NCI-H2029 (cell line): ENCODE measurements around the gene PCK2.

Experiments used
- DNase-seq: peaks from one replicate; lab custom pipeline; 2025; lab: John Stamatoyannopoulos, UW

Gene PCK2

GRCh38 chr14:24075485-24076301 lies 18.4 kb upstream of the PCK2 start:
- DNase-seq = no peak

- DNase-seq = no peak
These were observed 17.9 kb upstream of the PCK2 start for GRCh38 chr14:24076302-24076601.

- no peak for DNase-seq
These were observed 17.0 kb upstream of the PCK2 start for GRCh38 chr14:24077086-24077485.

DNA sequence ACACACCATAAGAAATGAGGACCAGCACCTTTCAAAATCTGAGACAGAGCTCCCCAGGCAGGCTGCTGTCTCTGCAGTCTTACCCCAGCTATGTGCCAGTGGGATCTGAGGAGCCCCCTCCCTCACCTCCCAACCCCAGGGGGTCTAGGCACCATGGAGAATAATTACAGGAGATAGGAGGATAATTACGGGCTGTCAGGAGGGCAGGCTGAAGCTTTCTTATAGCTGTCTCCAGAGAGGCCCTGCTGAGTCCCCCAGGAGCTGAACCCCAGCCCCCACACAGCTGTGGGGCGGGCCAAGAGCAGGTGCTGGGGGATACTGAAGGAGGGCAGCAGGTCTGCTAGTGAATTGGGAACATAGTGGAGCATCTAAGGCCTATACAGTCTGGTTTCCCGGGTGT lies 16.0 kb upstream of the PCK2 start:
- DNase-seq = no peak

DNA sequence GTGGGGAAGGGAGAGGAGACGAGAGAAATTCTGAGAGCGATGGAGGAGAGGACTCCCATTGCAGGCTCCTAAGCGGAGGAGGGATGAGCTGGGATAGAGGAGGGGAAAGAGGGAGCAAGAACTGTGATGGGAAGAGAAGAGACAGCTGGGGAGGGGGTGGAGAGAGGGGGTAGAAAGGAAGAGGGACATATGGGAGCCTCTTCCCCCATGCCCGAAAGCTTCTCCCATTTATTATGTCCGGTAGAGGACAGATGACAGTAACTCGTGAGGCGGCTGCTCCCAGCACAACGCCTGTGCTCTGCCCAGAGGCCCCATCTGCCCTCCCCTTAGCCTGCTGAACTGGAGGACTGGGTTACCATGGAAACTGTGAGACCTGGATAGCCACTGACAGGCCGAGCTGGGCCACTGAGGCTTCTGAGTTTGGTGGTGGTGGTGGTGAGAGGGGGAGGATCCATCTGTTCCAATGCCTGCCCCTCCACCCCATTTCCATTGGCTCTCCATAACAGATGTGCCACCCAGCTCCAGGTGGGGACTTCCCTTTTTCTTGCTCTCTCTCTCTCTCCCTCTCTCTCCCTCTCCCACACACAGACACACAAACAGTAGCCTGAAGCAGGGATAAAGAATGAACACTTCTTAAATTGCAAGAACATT lies 14.5 kb upstream of the PCK2 start:
- DNase-seq = no peak

GRCh38 chr14:24080142-24080530 lies 14.0 kb upstream of the PCK2 start:
- no peak for DNase-seq

GRCh38 chr14:24080888-24081738 lies 13.0 kb upstream of the PCK2 start:
- DNase-seq = no peak

DNA sequence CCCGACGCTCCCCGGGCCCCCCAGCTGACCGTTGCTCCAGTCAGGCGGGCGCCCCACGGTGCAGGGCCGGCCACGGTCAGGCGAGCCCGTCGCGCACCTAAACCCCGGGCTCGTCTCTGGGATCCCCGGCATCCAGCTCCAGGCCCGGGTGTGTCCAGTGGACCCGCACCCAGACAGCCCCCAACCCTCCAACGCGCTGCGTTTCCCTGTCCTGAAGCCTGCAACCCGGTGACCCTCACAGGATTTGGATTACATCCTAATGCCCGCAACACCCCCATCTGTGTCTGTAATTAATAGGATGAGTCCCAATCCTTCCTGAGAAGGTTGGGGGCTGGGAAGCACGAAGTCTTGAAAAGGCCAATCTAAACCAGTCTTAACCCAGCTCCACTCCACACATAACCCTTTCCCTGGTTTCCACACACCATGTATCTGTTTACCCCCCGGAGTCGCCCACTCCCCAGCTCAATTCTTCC lies 12.3 kb upstream of the PCK2 start:
- DNase-seq = no peak

- DNase-seq = no peak
These were observed 11.6 kb upstream of the PCK2 start for GRCh38 chr14:24082411-24083080.

DNA sequence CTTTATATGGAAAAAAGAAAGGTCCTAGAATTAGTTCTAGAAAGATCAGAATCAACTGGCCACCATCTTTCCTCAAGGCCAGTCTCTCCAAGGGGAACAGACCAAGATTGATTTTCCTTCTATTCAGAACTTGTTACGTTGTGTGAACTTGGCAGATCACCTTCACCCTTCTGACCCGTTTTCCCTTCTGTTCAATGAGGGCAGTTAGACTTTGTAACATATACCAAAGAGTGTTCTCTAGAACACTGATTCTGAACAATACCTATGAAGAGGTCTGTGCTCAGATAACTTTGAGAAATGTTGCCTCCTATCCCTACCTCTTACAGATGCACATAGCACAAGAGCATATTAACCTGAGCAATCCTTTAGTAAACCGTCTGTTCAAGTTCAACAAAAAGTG lies 10.6 kb upstream of the PCK2 start:
- DNase-seq = no peak

DNA sequence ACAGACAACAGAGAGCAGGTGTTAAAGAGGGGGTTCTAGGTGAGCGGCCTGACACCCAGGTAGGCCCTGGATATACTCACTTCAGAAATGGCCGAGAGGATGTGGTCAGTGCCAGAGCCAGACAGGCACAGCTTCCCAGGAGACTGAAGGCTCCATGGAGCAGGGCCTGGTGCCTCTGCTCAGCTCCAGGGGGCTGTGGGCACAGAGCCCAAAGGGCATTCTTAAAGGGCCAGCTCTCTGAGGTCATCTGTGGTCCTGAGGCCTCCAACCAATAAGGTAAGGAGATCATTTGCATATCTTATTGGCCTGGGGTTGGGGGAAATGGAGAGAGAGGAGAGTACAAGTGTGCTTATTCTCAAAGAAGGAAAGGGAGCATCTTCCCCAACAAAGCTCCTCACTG lies 9.7 kb upstream of the PCK2 start:
- no peak for DNase-seq

- DNase-seq = no peak
These were observed 8.9 kb upstream of the PCK2 start for GRCh38 chr14:24085215-24085614.

DNA sequence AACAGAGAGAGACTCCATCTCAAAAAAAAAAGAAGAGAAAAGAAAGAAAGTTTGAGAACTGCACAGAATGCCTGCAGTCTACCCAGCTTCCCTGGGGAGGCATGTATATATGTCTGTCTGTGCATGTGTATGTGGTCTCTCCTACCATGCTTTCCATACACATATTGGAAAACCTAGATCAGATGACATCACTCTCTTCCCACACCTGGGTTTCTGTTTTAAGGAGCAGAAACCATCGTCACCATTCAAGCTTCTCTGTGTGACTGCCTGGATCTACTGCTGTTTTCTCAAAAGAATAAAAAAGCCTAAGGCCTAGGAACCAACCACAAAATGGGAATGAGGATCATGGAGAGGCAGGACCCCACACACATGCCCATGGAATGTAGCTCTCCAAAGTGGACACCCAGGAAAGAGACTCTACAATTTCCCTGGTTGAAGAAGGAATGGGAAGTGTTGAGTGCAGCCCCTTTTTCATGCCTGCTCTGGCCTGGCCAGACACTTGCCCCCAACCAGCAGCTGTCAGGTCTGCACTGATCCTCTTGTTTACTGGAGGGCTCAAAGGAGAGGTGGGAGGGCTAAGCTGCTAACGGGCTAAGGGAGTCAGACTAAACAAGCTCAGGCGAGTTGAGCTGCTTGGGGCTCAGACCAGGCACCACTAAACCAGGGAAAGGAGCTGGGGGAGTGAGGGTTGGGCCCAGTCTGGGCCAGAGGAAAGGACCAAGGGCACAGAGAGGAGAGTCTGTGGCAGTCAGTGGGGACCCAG lies 7.7 kb upstream of the PCK2 start:
- no peak for DNase-seq

DNA sequence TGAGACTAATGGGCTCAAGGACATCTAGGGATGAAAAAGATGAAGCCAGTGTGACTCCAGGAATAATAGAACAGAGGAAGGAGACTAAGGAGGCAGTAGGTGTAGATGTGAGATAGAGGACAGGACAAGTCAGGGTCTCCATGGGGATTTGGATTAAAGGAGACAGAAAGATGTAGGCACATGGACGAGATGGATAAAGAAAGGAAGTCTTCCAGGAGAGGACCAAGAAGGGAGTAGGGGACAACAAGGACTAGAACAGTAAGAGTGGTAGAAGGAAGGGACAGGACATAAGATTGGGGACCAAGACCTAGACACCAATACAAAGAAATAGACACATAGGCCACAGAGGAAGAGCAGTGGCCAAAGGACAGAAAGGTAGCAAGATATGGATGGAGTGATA lies 7.1 kb upstream of the PCK2 start:
- no peak for DNase-seq

- DNase-seq = no peak
These were observed 6.0 kb upstream of the PCK2 start for GRCh38 chr14:24088095-24088494.

- DNase-seq = no peak
These were observed 4.2 kb upstream of the PCK2 start for GRCh38 chr14:24089890-24090289.

DNA sequence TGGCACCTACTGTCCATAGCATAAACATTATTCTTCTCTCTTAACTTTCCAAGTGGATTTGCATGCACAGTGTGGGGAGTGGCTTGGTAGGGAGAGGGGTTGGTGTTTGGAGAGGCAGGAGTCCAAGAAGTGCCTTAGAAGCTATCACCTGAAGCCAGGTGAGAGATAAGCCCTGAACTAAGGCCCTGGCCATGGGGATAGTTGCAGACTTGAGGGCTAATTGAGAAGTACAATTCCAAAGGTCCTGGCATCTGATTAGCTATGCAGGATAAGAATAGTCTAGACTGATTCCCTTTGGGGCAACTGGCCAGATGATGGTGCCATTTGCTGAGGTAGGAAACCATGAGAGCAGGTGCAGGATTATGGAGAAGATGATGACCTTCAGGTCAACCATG lies 2.0 kb upstream of the PCK2 start:
- no peak for DNase-seq

GRCh38 chr14:24092505-24093206 lies 1.5 kb upstream of the PCK2 start:
- no peak for DNase-seq

- no peak for DNase-seq
These were observed 757 bp upstream of the PCK2 start for GRCh38 chr14:24093207-24093900.

GRCh38 chr14:24094841-24095270 lies 745 bp downstream of the PCK2 start:
- no peak for DNase-seq
